A549 (cell line): ENCODE data around the gene PODNL1. TPM values are rescaled to one million over a fixed set of nuclear protein-coding genes. Genes with fewer than 3 reads are reported as not detected.

Source experiments
- ATAC-seq, 2 experiments: fragments of 200-7000 bp in 1 of 2; fragments of >200 bp in 1 of 2; cut with Nextera tagmentation in 1 of 2; cut with Tn5 transposase in 1 of 2; 3 replicates each; pipeline versions ENCODE4 v1.8.0 to v1.9.1; 2018 to 2020; ENCODE audit warnings: mild to moderate bottlenecking in 1 of 2, moderate library complexity in 1 of 2
- CTCF ChIA-PET: fragments of 300-600 bp; sonication (Branson Sonifier 250); formaldehyde crosslinking; extraction: SDS; loops from one replicate; lab custom pipeline; 2021; ENCODE audit warnings: antibody characterized with exemption, inconsistent platforms; lab: Yijun Ruan, JAX
- POLR2A ChIA-PET: fragments of 350-600 bp; formaldehyde crosslinking; extraction: SDS; loops from one replicate; lab custom pipeline; 2021; ENCODE audit warnings: antibody characterized with exemption, inconsistent platforms; lab: Yijun Ruan, JAX
- DNase-seq, 2 experiments: peaks; one replicate each; pipeline versions ENCODE4 v3.0.0 to v3.0.0-alpha.2; 2011 to 2016; ENCODE audit warnings: low read depth in 1 of 2, low spot score in 1 of 2
- FAIRE-seq: peaks from 2 replicates; lab custom pipeline; 2011; peaks lifted over from hg19 to GRCh38; lab: Jason Lieb, UNC
- H3K27ac ChIP-seq, 2 experiments: fragments of >200 bp; sonication (Bioruptor Twin); formaldehyde crosslinking; 3 replicates each; pipeline ENCODE4 v1.5.1; 2016 to 2017
- H3K4me1 ChIP-seq: fragments of >200 bp; sonication (Bioruptor Twin); formaldehyde crosslinking; 3 replicates; pipeline ENCODE4 v1.6.1; 2016
- H3K4me2 ChIP-seq: fragments of >200 bp; sonication (Bioruptor Twin); formaldehyde crosslinking; 3 replicates; pipeline ENCODE4 v1.6.1; 2016
- H3K4me3 ChIP-seq: fragments of >200 bp; sonication (Bioruptor Twin); formaldehyde crosslinking; 3 replicates; pipeline ENCODE4 v1.5.1; 2016
- H3K9me3 ChIP-seq: fragments of >200 bp; sonication (Bioruptor Twin); formaldehyde crosslinking; 3 replicates; pipeline ENCODE4 v1.6.1; 2016
- BHLHE40 ChIP-seq: IDR thresholded peaks from 2 replicates; pipeline ENCODE4 v1.6.1; 2012; ENCODE audit warnings: low read depth, low read length, inconsistent platforms
- CBX8 ChIP-seq: fragments of 200-600 bp; sonication (generic); IDR thresholded peaks from 2 replicates; pipeline ENCODE4 v1.6.1; 2016
- CEBPB ChIP-seq, 2 experiments: fragments of >200 bp in 1 of 2; sonication (Bioruptor Twin) in 1 of 2; formaldehyde crosslinking in 1 of 2; IDR thresholded peaks; 2 replicates each; pipeline ENCODE4 v1.6.1; 2012 to 2016
- CHD4 ChIP-seq: fragments of 200-600 bp; sonication (generic); IDR thresholded peaks from 2 replicates; pipeline ENCODE4 v1.6.1; 2016; ENCODE audit warnings: antibody characterized with exemption, mild to moderate bottlenecking, borderline replicate concordance
- EHF ChIP-seq: fragments of 250-450 bp; sonication (Bioruptor Pico); IDR thresholded peaks from 2 replicates; pipeline ENCODE4 v1.5.0; 2020; ENCODE audit warnings: mild to moderate bottlenecking
- EHMT2 ChIP-seq: fragments of 200-600 bp; sonication (generic); IDR thresholded peaks from 2 replicates; pipeline ENCODE4 v1.6.1; 2016; ENCODE audit warnings: antibody characterized with exemption, low read depth, mild to moderate bottlenecking, moderate library complexity
- EP300 ChIP-seq, 2 experiments: fragments of >200 bp; sonication (Bioruptor Twin); formaldehyde crosslinking; IDR thresholded peaks; 2 replicates in 1 of 2; 3 replicates in 1 of 2; pipeline ENCODE4 v1.6.1; 2016 to 2017
- ESRRA ChIP-seq: fragments of 150-350 bp; IDR thresholded peaks from 2 replicates; pipeline ENCODE4 v1.6.1; 2014; ENCODE audit warnings: mild to moderate bottlenecking, low read length, borderline replicate concordance
- FOSL2 ChIP-seq, 2 experiments: fragments of 450-650 bp in 1 of 2; fragments of >200 bp in 1 of 2; sonication (Bioruptor Twin) in 1 of 2; formaldehyde crosslinking; IDR thresholded peaks; 2 replicates each; pipeline versions ENCODE4 v1.5.0 to v1.6.1; 2016 to 2020; ENCODE audit warnings: mild to moderate bottlenecking in 1 of 2, moderate library complexity in 1 of 2
- HOXA7 ChIP-seq: fragments of 250-450 bp; sonication (Bioruptor Pico); IDR thresholded peaks from 2 replicates; pipeline ENCODE4 v1.5.0; 2020; ENCODE audit warnings: mild to moderate bottlenecking, moderate library complexity
- HOXB13 ChIP-seq: fragments of 250-450 bp; sonication (Bioruptor Pico); IDR thresholded peaks from 2 replicates; pipeline ENCODE4 v1.5.0; 2020; ENCODE audit warnings: low read depth, mild to moderate bottlenecking, moderate library complexity
- JUN ChIP-seq, 2 experiments: fragments of >200 bp; sonication (Bioruptor Twin); formaldehyde crosslinking; IDR thresholded peaks; 2 replicates in 1 of 2; 3 replicates in 1 of 2; pipeline ENCODE4 v1.6.1; 2016 to 2017
- JUNB ChIP-seq: fragments of >200 bp; sonication (Bioruptor Twin); formaldehyde crosslinking; IDR thresholded peaks from 2 replicates; pipeline ENCODE4 v1.6.1; 2016
- KDM5A ChIP-seq: fragments of 200-600 bp; sonication (generic); IDR thresholded peaks from 2 replicates; pipeline ENCODE4 v1.6.1; 2016; ENCODE audit warnings: antibody characterized with exemption, mild to moderate bottlenecking
- MAFK ChIP-seq: fragments of 450-650 bp; IDR thresholded peaks from 2 replicates; pipeline ENCODE4 v1.6.1; 2014; ENCODE audit not compliant: partially characterized antibody
- MAZ ChIP-seq: fragments of 150-350 bp; IDR thresholded peaks from 2 replicates; pipeline ENCODE4 v1.6.1; 2014; ENCODE audit warnings: antibody characterized with exemption, low read depth, low read length, borderline replicate concordance
- NFE2L2 ChIP-seq: fragments of 150-350 bp; conservative IDR thresholded peaks from 2 replicates; pipeline ENCODE4 v1.6.1; 2014; ENCODE audit warnings: low read length
- NPAS2 ChIP-seq: fragments of 250-450 bp; sonication (Bioruptor Pico); IDR thresholded peaks from 2 replicates; pipeline ENCODE4 v1.8.0; 2022; ENCODE audit warnings: mild to moderate bottlenecking, moderate library complexity, borderline replicate concordance
- NR3C1 ChIP-seq: fragments of >200 bp; sonication (Bioruptor Twin); formaldehyde crosslinking; IDR thresholded peaks from 3 replicates; pipeline ENCODE4 v1.6.1; 2017
- POLR2AphosphoS2 ChIP-seq: conservative IDR thresholded peaks from 2 replicates; pipeline ENCODE4 v1.6.1; 2012; ENCODE audit warnings: low read length, improper control_type of control experiment, inconsistent platforms
- RCOR1 ChIP-seq: fragments of 150-350 bp; IDR thresholded peaks from 2 replicates; pipeline ENCODE4 v1.6.1; 2014; ENCODE audit warnings: antibody characterized with exemption, low read length, low read depth
- TFCP2L1 ChIP-seq: fragments of 250-450 bp; sonication (Bioruptor Pico); IDR thresholded peaks from 2 replicates; pipeline ENCODE4 v1.5.0; 2021; ENCODE audit warnings: mild to moderate bottlenecking
- TP53 ChIP-seq: fragments of 250-450 bp; sonication (Bioruptor Pico); IDR thresholded peaks from 2 replicates; pipeline ENCODE4 v1.5.0; 2021; ENCODE audit warnings: mild to moderate bottlenecking, moderate library complexity
- ZFP36 ChIP-seq: fragments of 450-650 bp; IDR thresholded peaks from 2 replicates; pipeline ENCODE4 v1.6.1; 2014; ENCODE audit warnings: borderline replicate concordance; ENCODE audit not compliant: partially characterized antibody
- ZSCAN20 ChIP-seq: fragments of 250-450 bp; sonication (Bioruptor Pico); IDR thresholded peaks from 2 replicates; pipeline ENCODE4 v1.8.0; 2022; ENCODE audit warnings: mild to moderate bottlenecking, moderate library complexity
- WGBS: methylation state at CpG from one replicate; pipeline ENCODE4 v1.1.6; 2017; ENCODE audit errors: missing lambda C conversion rate; 5-methylcytosine and 5-hydroxymethylcytosine counted together
- polyA plus RNA-seq, 4 experiments: library from polyadenylated mRNA; depleted of rRNA in 3 of 4; stranded (reverse); fragments of >200 nt; fragmentation: RNase III in 1 of 4; extraction: RNeasy Plus Mini Kit Qiagen cat#74134 plus additional on column Dnase treatment in 1 of 4; gene quantifications; 2 replicates in 3 of 4; 3 replicates in 1 of 4; pipeline ENCODE4 v1.2.3, GENCODE V29; 2011 to 2017
- TF ChIP-seq, protein P1 (sequence below): IDR thresholded peaks from 2 replicates; pipeline ENCODE4 v1.6.1; 2012; ENCODE audit warnings: low read depth, borderline replicate concordance
- TF ChIP-seq, protein P2 (sequence below): fragments of 150-350 bp; IDR thresholded peaks from 2 replicates; pipeline ENCODE4 v1.6.1; 2014; ENCODE audit warnings: low read depth, mild to moderate bottlenecking, low read length
- TF ChIP-seq, protein P3 (sequence below): IDR thresholded peaks from 2 replicates; pipeline ENCODE4 v1.6.1; 2012
- TF ChIP-seq, protein P4 (sequence below): fragments of 250-450 bp; sonication (Bioruptor Pico); IDR thresholded peaks from 2 replicates; pipeline ENCODE4 v1.5.0; 2020; ENCODE audit warnings: low read depth, mild to moderate bottlenecking, moderate library complexity
- TF ChIP-seq, protein P5 (sequence below): fragments of >200 bp; sonication (Bioruptor Twin); formaldehyde crosslinking; IDR thresholded peaks from 3 replicates; pipeline ENCODE4 v1.5.1; 2016
- TF ChIP-seq, protein P6 (sequence below): fragments of >200 bp; sonication (Bioruptor Twin); formaldehyde crosslinking; IDR thresholded peaks from 2 replicates; pipeline ENCODE4 v1.6.1; 2016

The PODNL1 gene
- polyA plus RNA-seq, 2 of the 4 experiments (the other 2 are of a cell fraction) = 0.79 to 1.3 TPM

DNA sequence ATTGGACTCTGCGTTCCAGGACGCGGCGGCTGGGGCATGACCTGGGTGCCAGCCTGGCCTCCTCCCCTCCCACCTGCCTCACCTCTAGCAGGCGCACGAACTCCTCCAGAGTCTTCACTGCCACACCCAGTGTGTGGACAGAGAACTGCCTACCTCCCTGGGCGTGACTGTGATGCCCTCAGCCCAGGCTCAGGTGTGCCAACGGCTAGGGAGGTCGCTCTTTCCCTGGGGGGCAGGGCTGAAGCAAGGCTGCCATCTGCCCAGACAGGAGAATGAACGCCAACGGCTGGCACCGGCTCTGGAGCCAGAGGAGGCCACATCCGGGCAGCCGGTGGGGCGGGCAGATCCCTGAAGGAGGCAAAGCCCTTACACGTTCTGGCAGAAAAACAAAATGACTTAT, 49.9 kb downstream of the PODNL1 start:
- no peak overlapping the region for H3K4me2 ChIP-seq
- FAIRE-seq = no peak
- H3K9me3 ChIP-seq = no peaks in the 10 kb centered on the region
- no peak for ATAC-seq
- H3K4me1 ChIP-seq = no peaks in the 10 kb centered on the region
- POLR2A ChIA-PET = interaction anchor here (0.9 kb wide), 1 partner anchor 9 kb away, joined by 3 read pairs; no protein-coding TSS in a partner anchor
- DNase-seq = no peak
- no peak overlapping the region for H3K27ac ChIP-seq
- no peak overlapping the region for H3K4me3 ChIP-seq
- CTCF ChIA-PET = interaction anchor here (1.0 to 2.5 kb wide), 3 partner anchors 8 to 15 kb away, joined by 3 to 12 read pairs (median 7); no protein-coding TSS in a partner anchor
- 60% methylated on average over 15 of the region's 16 CpGs for WGBS
- TF ChIP-seq ZFP36 = no peak
- TF ChIP-seq TFCP2L1 (CRISPR knock-in tag) = no peak
- TF ChIP-seq, protein P1, sequence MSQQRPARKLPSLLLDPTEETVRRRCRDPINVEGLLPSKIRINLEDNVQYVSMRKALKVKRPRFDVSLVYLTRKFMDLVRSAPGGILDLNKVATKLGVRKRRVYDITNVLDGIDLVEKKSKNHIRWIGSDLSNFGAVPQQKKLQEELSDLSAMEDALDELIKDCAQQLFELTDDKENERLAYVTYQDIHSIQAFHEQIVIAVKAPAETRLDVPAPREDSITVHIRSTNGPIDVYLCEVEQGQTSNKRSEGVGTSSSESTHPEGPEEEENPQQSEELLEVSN = no peak
- no peak for TF ChIP-seq KDM5A
- TF ChIP-seq EHMT2 = no peak
- TF ChIP-seq, protein P2, sequence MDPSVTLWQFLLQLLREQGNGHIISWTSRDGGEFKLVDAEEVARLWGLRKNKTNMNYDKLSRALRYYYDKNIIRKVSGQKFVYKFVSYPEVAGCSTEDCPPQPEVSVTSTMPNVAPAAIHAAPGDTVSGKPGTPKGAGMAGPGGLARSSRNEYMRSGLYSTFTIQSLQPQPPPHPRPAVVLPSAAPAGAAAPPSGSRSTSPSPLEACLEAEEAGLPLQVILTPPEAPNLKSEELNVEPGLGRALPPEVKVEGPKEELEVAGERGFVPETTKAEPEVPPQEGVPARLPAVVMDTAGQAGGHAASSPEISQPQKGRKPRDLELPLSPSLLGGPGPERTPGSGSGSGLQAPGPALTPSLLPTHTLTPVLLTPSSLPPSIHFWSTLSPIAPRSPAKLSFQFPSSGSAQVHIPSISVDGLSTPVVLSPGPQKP = no peak
- TF ChIP-seq BHLHE40 = no peak
- TF ChIP-seq ZSCAN20 (CRISPR knock-in tag) = no peak
- TF ChIP-seq, protein P3, sequence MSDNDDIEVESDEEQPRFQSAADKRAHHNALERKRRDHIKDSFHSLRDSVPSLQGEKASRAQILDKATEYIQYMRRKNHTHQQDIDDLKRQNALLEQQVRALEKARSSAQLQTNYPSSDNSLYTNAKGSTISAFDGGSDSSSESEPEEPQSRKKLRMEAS = no peak
- no peak for TF ChIP-seq POLR2AphosphoS2
- no peak for TF ChIP-seq MAZ
- no peak for TF ChIP-seq JUN (IDR thresholded peaks at IDR 0.05)
- TF ChIP-seq EP300 (IDR thresholded peaks at IDR 0.05) = no peak
- TF ChIP-seq, protein P4, sequence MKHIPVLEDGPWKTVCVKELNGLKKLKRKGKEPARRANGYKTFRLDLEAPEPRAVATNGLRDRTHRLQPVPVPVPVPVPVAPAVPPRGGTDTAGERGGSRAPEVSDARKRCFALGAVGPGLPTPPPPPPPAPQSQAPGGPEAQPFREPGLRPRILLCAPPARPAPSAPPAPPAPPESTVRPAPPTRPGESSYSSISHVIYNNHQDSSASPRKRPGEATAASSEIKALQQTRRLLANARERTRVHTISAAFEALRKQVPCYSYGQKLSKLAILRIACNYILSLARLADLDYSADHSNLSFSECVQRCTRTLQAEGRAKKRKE (CRISPR knock-in tag) = no peak
- TF ChIP-seq, protein P5, sequence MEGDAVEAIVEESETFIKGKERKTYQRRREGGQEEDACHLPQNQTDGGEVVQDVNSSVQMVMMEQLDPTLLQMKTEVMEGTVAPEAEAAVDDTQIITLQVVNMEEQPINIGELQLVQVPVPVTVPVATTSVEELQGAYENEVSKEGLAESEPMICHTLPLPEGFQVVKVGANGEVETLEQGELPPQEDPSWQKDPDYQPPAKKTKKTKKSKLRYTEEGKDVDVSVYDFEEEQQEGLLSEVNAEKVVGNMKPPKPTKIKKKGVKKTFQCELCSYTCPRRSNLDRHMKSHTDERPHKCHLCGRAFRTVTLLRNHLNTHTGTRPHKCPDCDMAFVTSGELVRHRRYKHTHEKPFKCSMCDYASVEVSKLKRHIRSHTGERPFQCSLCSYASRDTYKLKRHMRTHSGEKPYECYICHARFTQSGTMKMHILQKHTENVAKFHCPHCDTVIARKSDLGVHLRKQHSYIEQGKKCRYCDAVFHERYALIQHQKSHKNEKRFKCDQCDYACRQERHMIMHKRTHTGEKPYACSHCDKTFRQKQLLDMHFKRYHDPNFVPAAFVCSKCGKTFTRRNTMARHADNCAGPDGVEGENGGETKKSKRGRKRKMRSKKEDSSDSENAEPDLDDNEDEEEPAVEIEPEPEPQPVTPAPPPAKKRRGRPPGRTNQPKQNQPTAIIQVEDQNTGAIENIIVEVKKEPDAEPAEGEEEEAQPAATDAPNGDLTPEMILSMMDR = no peak
- no peak for TF ChIP-seq MAFK
- no peak for TF ChIP-seq ESRRA
- no peak for TF ChIP-seq RCOR1
- TF ChIP-seq, protein P6, sequence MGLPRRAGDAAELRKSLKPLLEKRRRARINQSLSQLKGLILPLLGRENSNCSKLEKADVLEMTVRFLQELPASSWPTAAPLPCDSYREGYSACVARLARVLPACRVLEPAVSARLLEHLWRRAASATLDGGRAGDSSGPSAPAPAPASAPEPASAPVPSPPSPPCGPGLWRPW = no peak
- no peak for TF ChIP-seq JUNB

DNA sequence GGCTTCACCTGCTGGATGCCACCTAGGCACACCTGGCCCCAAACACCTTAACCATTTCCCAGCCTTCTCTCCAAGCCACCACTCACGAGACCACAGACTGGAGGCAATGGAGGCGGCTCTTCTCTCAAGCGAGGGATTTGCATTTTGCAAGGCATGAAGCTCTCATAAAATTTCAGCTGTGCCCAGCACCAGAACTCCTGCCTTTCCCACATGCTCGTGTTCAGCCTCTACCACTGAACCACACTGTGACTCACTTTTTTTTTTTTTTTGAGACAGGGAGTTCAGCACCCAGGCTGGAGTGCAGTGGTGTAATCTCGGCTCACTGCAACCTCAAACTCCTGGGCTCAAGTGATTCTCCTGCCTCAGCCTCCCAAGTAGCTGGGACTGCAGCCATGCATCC, 50.7 kb downstream of the PODNL1 start:
- H3K4me3 ChIP-seq = no peak overlapping the region
- H3K4me1 ChIP-seq = no peaks in the 10 kb centered on the region
- H3K9me3 ChIP-seq = no peaks in the 10 kb centered on the region
- DNase-seq (no peak), ATAC-seq (no peak; a peak in 2 of 6 replicates), FAIRE-seq (no peak)
- TF ChIP-seq FOSL2 (IDR thresholded peaks at IDR 0.05) (no peak), FOSL2 (CRISPR knock-in tag; IDR thresholded peaks at IDR 0.05) (no peak), TP53 (no peak), NPAS2 (CRISPR knock-in tag) (no peak), CEBPB (IDR thresholded peaks at IDR 0.05) (no peak), CBX8 (no peak), ESRRA (no peak), ZSCAN20 (CRISPR knock-in tag) (no peak), POLR2AphosphoS2 (no peak), EHF (CRISPR knock-in tag) (no peak), CHD4 (no peak), HOXB13 (CRISPR knock-in tag) (no peak), NR3C1 (no peak), HOXA7 (CRISPR knock-in tag) (no peak), NFE2L2 (no peak)
- TF ChIP-seq, protein P5 = no peak
- H3K27ac ChIP-seq = no peak overlapping the region
- H3K4me2 ChIP-seq = no peak overlapping the region
- POLR2A ChIA-PET = no interaction called here
- WGBS = 68% methylated on average over 5 of the region's 5 CpGs
- CTCF ChIA-PET = interaction anchor here (0.7 to 2.5 kb wide), 7 partner anchors 7 to 401 kb away, joined by 3 to 12 read pairs (median 4); partner anchors contain the start of genes IL27RA and MISP3
